ENCODE data around the gene SLC4A1AP. TPM values are rescaled to one million over a fixed set of nuclear protein-coding genes. Genes with fewer than 3 reads are reported as not detected.

The SLC4A1AP gene
- total and polyA plus RNA-seq, 2 donors from 2014 or later: 19.1 to 20.9 TPM

DNA sequence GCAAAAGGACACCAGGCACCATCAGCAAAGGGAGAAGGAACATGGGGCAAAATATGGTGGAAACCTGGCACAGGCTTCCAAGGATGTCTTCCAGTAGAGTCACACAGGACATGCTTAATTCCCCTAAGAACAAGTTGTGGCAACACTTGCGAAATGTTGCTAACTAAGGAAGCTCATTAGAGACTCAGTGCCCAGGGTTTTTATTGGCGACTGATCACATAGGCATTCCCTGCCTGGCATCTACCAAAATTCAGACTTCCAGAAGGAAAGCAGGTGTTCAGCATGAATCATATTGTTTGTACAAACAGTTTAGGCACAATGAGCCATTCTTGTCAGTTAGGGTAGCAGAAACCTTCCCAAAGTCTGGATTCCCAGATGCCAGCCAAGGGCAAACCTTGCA, 25.7 kb downstream of the SLC4A1AP start:
- intact Hi-C loops (cut with DNase I): no loop called here
- H3K27ac ChIP-seq (ENCODE audit: low read depth in 2 of 2, low read length in 2 of 2): no peak overlapping the region
- FAIRE-seq: no peak
- TF ChIP-seq, protein P1, sequence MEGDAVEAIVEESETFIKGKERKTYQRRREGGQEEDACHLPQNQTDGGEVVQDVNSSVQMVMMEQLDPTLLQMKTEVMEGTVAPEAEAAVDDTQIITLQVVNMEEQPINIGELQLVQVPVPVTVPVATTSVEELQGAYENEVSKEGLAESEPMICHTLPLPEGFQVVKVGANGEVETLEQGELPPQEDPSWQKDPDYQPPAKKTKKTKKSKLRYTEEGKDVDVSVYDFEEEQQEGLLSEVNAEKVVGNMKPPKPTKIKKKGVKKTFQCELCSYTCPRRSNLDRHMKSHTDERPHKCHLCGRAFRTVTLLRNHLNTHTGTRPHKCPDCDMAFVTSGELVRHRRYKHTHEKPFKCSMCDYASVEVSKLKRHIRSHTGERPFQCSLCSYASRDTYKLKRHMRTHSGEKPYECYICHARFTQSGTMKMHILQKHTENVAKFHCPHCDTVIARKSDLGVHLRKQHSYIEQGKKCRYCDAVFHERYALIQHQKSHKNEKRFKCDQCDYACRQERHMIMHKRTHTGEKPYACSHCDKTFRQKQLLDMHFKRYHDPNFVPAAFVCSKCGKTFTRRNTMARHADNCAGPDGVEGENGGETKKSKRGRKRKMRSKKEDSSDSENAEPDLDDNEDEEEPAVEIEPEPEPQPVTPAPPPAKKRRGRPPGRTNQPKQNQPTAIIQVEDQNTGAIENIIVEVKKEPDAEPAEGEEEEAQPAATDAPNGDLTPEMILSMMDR (IDR thresholded peaks at IDR 0.05; ENCODE audit: borderline replicate concordance, extremely low read depth, insufficient read depth): no peak
- no peak overlapping the region for H3K9ac ChIP-seq (ENCODE audit: low read length in 3 of 3)
- H3K36me3 ChIP-seq (ENCODE audit: control insufficient read depth in 2 of 3, insufficient read depth in 3 of 3, low read length in 3 of 3): peaks cover 2 to 24% (median 17%) of the 10 kb centered on the region in 3 donors
- no peaks in the 10 kb centered on the region for H3K27me3 ChIP-seq (ENCODE audit: control insufficient read depth, insufficient read depth, low read length)
- no peaks in the 10 kb centered on the region for H3K9me3 ChIP-seq (ENCODE audit: control insufficient read depth in 2 of 3, insufficient read depth in 1 of 3, low read length in 3 of 3)
- H3K4me3 ChIP-seq (ENCODE audit: low read length in 3 of 3): no peak overlapping the region
- H3K4me1 ChIP-seq (ENCODE audit: control insufficient read depth in 2 of 3, insufficient read depth in 2 of 3, low read depth in 1 of 3, low read length in 3 of 3): no peaks in the 10 kb centered on the region
- no peak for DNase-seq

DNA sequence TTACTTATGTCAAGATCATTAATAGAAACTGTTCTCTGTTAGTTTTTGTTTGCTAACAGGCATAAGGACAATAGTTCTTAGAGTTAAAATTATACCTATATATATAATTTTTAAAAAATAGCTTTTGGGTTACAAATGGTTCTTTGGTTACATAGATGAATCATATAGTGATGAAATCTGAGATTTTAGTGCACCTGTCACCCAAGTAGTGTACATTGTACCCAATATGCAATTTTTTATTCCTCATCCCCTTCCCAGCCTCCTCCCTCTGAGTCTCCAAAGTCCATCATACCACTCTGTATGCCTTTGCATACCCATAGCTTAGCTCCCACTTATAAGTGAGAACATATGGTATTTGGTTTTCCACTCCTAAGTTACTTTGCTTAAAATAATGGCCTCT, 26.4 kb downstream of the SLC4A1AP start:
- no peak overlapping the region for H3K9ac ChIP-seq (ENCODE audit: low read length in 3 of 3)
- H3K36me3 ChIP-seq (ENCODE audit: control insufficient read depth in 2 of 3, insufficient read depth in 3 of 3, low read length in 3 of 3): peaks cover 2 to 23% (median 16%) of the 10 kb centered on the region in 3 donors
- no peak overlapping the region for H3K27ac ChIP-seq (ENCODE audit: low read depth in 2 of 2, low read length in 2 of 2)
- FAIRE-seq (no peak), DNase-seq (no peak)
- H3K9me3 ChIP-seq (ENCODE audit: control insufficient read depth in 2 of 3, insufficient read depth in 1 of 3, low read length in 3 of 3): no peaks in the 10 kb centered on the region
- no peaks in the 10 kb centered on the region for H3K27me3 ChIP-seq (ENCODE audit: control insufficient read depth, insufficient read depth, low read length)
- H3K4me3 ChIP-seq (ENCODE audit: low read length in 3 of 3): no peak overlapping the region
- intact Hi-C loops (cut with DNase I): no loop called here
- no peaks in the 10 kb centered on the region for H3K4me1 ChIP-seq (ENCODE audit: control insufficient read depth in 2 of 3, insufficient read depth in 2 of 3, low read depth in 1 of 3, low read length in 3 of 3)
- TF ChIP-seq, protein P1 (IDR thresholded peaks at IDR 0.05; ENCODE audit: borderline replicate concordance, extremely low read depth, insufficient read depth): no peak

DNA sequence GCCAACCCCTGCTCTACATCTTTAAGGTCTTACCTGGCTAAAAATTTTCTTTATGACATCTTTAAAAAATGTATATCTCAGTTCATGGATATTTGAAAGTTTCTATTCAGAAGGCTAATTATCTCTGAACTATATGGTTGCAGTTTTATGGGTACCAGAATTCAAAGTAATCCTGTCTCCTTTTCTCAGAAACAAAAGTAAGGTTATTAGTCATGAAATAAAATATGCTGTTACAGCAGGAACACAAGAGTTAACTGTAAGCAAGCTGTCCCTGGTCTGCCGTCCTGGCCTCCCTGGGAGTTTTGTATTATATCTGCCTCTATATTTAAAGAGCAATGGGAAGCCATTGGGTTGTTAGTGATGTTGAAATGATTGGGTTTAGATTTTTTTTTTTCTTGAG, 34.0 kb downstream of the SLC4A1AP start:
- TF ChIP-seq, protein P1 (IDR thresholded peaks at IDR 0.05; ENCODE audit: borderline replicate concordance, extremely low read depth, insufficient read depth): no peak
- FAIRE-seq: no peak
- no peaks in the 10 kb centered on the region for H3K4me1 ChIP-seq (ENCODE audit: control insufficient read depth in 2 of 3, insufficient read depth in 2 of 3, low read depth in 1 of 3, low read length in 3 of 3)
- no peak for DNase-seq
- H3K27ac ChIP-seq (ENCODE audit: low read depth in 2 of 2, low read length in 2 of 2): no peak overlapping the region
- intact Hi-C loops (cut with DNase I): no loop called here
- no peak overlapping the region for H3K4me3 ChIP-seq (ENCODE audit: low read length in 3 of 3)
- no peak overlapping the region for H3K9ac ChIP-seq (ENCODE audit: low read length in 3 of 3)
- H3K9me3 ChIP-seq (ENCODE audit: control insufficient read depth in 2 of 3, insufficient read depth in 1 of 3, low read length in 3 of 3): no peaks in the 10 kb centered on the region
- H3K36me3 ChIP-seq (ENCODE audit: control insufficient read depth in 2 of 3, insufficient read depth in 3 of 3, low read length in 3 of 3): peaks cover 2 to 16% (median 5%) of the 10 kb centered on the region in 3 donors
- no peaks in the 10 kb centered on the region for H3K27me3 ChIP-seq (ENCODE audit: control insufficient read depth, insufficient read depth, low read length)

DNA sequence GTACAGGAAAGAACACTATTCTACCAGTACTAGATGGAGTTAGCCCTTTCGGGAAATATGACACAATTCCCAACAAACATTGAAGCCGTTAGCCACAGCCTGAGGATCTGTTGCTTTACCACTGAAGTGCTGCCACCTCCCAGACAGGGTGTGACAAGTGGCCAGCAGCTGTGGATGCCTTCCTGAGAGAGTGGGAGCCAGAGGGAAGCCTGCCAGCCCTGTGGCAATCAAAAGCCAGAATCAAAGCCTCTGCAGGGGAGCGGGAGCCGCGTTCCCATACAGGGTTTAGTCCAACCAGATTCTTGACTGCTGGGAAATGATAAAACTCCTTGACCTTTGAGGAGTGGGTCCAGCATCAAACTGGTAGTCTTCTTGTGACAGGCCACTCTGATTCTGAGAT, 38.0 kb downstream of the SLC4A1AP start:
- intact Hi-C loops (cut with DNase I): loop anchor here (10.0 kb wide), 1 partner anchor 753 kb away; no protein-coding TSS in a partner anchor
- FAIRE-seq: no peak

More for the DNA sequence above, 38.0 kb downstream of the SLC4A1AP start:
- no peaks in the 10 kb centered on the region for H3K36me3 ChIP-seq (ENCODE audit: control insufficient read depth in 2 of 3, insufficient read depth in 3 of 3, low read length in 3 of 3)
- no peak overlapping the region for H3K27ac ChIP-seq (ENCODE audit: low read depth in 2 of 2, low read length in 2 of 2)
- no peaks in the 10 kb centered on the region for H3K9me3 ChIP-seq (ENCODE audit: control insufficient read depth in 2 of 3, insufficient read depth in 1 of 3, low read length in 3 of 3)
- no peak overlapping the region for H3K9ac ChIP-seq (ENCODE audit: low read length in 3 of 3)
- TF ChIP-seq, protein P1 (IDR thresholded peaks at IDR 0.05; ENCODE audit: borderline replicate concordance, extremely low read depth, insufficient read depth): no peak
- peaks cover 0 to 4% (median 0%) of the 10 kb centered on the region in 3 donors for H3K4me1 ChIP-seq (ENCODE audit: control insufficient read depth in 2 of 3, insufficient read depth in 2 of 3, low read depth in 1 of 3, low read length in 3 of 3)
- H3K27me3 ChIP-seq (ENCODE audit: control insufficient read depth, insufficient read depth, low read length): no peaks in the 10 kb centered on the region
- DNase-seq: no peak
- H3K4me3 ChIP-seq (ENCODE audit: low read length in 3 of 3): no peak overlapping the region
